Uterus (tissue), 4 donors: ENCODE measurements around the gene PPM1A. TPM values are rescaled to one million over a fixed set of nuclear protein-coding genes. Genes with fewer than 3 reads are reported as not detected.

Experiments
- DNase-seq, 2 donors: peaks; one replicate each; pipeline ENCODE4 v3.0.0-alpha.2; 2019 to 2020
- H3K27ac ChIP-seq, 2 donors: fragments of 200-600 bp; sonication (generic); 1 replicate in 1 of 2; 2 replicates in 1 of 2; pipeline ENCODE4 v1.5.1; 2016 to 2018
- H3K27me3 ChIP-seq, 2 donors: fragments of 200-600 bp; sonication (generic); one replicate each; pipeline ENCODE4 v1.5.1; 2018 to 2019; ENCODE audit warnings: control low read depth in 1 of 2
- H3K36me3 ChIP-seq, 2 donors: fragments of 200-600 bp; sonication (generic); one replicate each; pipeline ENCODE4 v1.5.1; 2019; ENCODE audit warnings: control low read depth in 1 of 2
- H3K4me1 ChIP-seq, 2 donors: fragments of 200-600 bp; sonication (generic); one replicate each; pipeline ENCODE4 v1.5.1; 2018 to 2019; ENCODE audit warnings: control low read depth in 1 of 2
- H3K4me3 ChIP-seq, 2 donors: fragments of 200-600 bp; sonication (generic); 1 replicate in 1 of 2; 2 replicates in 1 of 2; pipeline ENCODE4 v1.5.1; 2018 to 2019; ENCODE audit warnings: mild to moderate bottlenecking in 1 of 2
- H3K9me3 ChIP-seq, 2 donors: fragments of 200-600 bp; sonication (generic); one replicate each; pipeline ENCODE4 v1.5.1; 2019; ENCODE audit warnings: control low read depth in 1 of 2
- POLR2A ChIP-seq, 2 donors: fragments of 450-650 bp; IDR thresholded peaks; one replicate each; pipeline ENCODE4 v1.6.1; 2016; ENCODE audit warnings: antibody characterized with exemption in 2 of 2, mild to moderate bottlenecking in 1 of 2, moderate library complexity in 1 of 2
- intact Hi-C: fragments of 100-400 bp; cut with DNase I; formaldehyde crosslinking; loops from one replicate; pipeline ENCODE4 v1.15.1; 2023; ENCODE audit warnings: low total_unique reads
- total RNA-seq, 4 donors: library from RNA; depleted of rRNA in 3 of 4; stranded (reverse); fragments of >200 nt in 3 of 4; gene quantifications; one replicate each; pipeline versions ENCODE4 v1.1.0 to v1.2.4, GENCODE V29; 2014 to 2023
- TF ChIP-seq, protein P1 (sequence below), 4 experiments: fragments of 200-600 bp in 2 of 4; fragments of 450-650 bp in 2 of 4; sonication (generic) in 2 of 4; IDR thresholded peaks; one replicate each; pipeline ENCODE4 v1.5.1; 2016 to 2019; ENCODE audit warnings: antibody characterized with exemption in 4 of 4, mild to moderate bottlenecking in 2 of 4, moderate library complexity in 1 of 4
- donor health status: DM: yes; HTN: yes; CAD: no.

The PPM1A gene
- total RNA-seq, 4 donors from 2014 or later: 32.0 to 77.1 (median 52.8) TPM

GRCh38 chr14:60214003-60214402 is 35.0 kb upstream of the PPM1A start:
- Histone ChIP-seq H3K27me3 (no peaks in the 10 kb centered on the region), H3K36me3 (no peaks in the 10 kb centered on the region), H3K9me3 (no peaks in the 10 kb centered on the region), H3K4me1 (peaks cover 0 to 4% of the 10 kb centered on the region in 2 donors), H3K27ac (peak overlapping the region in 1 of 2 donors; percentile 51), H3K4me3 (no peak overlapping the region)
- intact Hi-C loops: no loop called here
- TF ChIP-seq, protein P1, sequence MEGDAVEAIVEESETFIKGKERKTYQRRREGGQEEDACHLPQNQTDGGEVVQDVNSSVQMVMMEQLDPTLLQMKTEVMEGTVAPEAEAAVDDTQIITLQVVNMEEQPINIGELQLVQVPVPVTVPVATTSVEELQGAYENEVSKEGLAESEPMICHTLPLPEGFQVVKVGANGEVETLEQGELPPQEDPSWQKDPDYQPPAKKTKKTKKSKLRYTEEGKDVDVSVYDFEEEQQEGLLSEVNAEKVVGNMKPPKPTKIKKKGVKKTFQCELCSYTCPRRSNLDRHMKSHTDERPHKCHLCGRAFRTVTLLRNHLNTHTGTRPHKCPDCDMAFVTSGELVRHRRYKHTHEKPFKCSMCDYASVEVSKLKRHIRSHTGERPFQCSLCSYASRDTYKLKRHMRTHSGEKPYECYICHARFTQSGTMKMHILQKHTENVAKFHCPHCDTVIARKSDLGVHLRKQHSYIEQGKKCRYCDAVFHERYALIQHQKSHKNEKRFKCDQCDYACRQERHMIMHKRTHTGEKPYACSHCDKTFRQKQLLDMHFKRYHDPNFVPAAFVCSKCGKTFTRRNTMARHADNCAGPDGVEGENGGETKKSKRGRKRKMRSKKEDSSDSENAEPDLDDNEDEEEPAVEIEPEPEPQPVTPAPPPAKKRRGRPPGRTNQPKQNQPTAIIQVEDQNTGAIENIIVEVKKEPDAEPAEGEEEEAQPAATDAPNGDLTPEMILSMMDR (IDR thresholded peaks at IDR 0.05): no peak
- TF ChIP-seq POLR2A (IDR thresholded peaks at IDR 0.05): no peak
- no peak for DNase-seq

DNA sequence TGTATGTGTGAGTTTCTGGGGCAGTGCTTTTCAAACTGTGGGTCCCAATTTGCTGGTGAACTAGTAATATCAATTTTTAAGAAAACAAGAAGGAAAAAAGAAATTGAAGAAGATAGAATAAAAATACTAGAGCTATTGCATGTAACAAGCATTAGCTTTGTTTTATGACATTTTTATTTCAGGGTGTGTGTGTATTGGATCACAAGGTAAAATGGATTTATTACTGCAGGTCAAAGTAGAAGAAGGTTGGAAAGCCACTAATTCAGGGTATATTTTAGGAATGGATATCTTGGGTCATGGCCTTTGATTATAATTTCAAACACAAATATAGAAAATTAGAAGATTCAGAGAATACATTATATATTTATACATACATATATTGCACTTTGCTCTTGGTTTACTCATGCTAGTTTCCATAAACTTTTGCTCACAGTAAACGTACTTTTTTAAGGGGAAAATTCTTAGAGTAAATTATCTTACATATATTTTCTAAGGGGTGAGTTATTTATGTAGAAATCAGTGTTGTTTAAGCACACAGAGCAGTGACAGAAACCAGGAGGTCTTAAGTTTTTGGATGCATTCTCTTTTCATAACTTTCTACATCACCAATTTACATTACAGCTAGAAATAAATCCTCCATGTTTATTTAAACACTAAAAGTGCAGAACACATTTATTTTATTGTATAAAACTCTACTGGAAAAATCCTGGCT is 34.5 kb upstream of the PPM1A start:
- no peak for DNase-seq
- TF ChIP-seq POLR2A (IDR thresholded peaks at IDR 0.05): no peak
- TF ChIP-seq, protein P1 (IDR thresholded peaks at IDR 0.05): no peak
- Histone ChIP-seq H3K4me1 (peaks cover 0 to 4% of the 10 kb centered on the region in 2 donors), H3K9me3 (no peaks in the 10 kb centered on the region), H3K27me3 (no peaks in the 10 kb centered on the region), H3K4me3 (no peak overlapping the region), H3K27ac (peak overlapping the region; percentile 51 to 76), H3K36me3 (no peaks in the 10 kb centered on the region)
- intact Hi-C loops: no loop called here

DNA sequence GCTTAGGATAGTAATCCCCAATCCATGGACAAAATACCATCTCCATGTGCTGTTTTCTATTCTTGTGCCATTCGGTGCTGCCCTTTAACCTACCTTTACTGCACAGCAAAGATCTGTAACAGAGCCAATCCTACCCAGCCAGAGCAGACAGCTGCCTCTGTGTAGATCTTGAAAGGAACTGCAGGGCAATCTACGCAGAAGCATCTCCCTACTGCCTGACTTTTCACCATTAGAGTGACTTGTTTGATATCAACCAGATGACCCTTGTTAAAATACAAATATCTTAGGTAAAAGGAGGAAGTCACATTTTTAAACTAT is 33.9 kb upstream of the PPM1A start:
- no peaks in the 10 kb centered on the region for H3K36me3 ChIP-seq
- H3K27ac ChIP-seq: peak overlapping the region; percentile 51 to 76
- no peak for DNase-seq
- no peaks in the 10 kb centered on the region for H3K27me3 ChIP-seq
- no peak overlapping the region for H3K4me3 ChIP-seq
- no peak for TF ChIP-seq POLR2A (IDR thresholded peaks at IDR 0.05)
- TF ChIP-seq, protein P1 (IDR thresholded peaks at IDR 0.05): no peak
- H3K9me3 ChIP-seq: no peaks in the 10 kb centered on the region
- intact Hi-C loops: no loop called here
- H3K4me1 ChIP-seq: peaks cover 0 to 4% of the 10 kb centered on the region in 2 donors

GRCh38 chr14:60215520-60216420 is 33.3 kb upstream of the PPM1A start:
- H3K9me3 ChIP-seq: no peaks in the 10 kb centered on the region
- peak in 1 of 2 donors; percentile 38 for DNase-seq
- intact Hi-C loops: no loop called here
- no peak overlapping the region for H3K4me3 ChIP-seq
- H3K27ac ChIP-seq: peak overlapping the region; percentile 51 to 76
- H3K27me3 ChIP-seq: no peaks in the 10 kb centered on the region
- TF ChIP-seq POLR2A (IDR thresholded peaks at IDR 0.05): no peak
- TF ChIP-seq, protein P1 (IDR thresholded peaks at IDR 0.05): no peak
- no peaks in the 10 kb centered on the region for H3K36me3 ChIP-seq
- H3K4me1 ChIP-seq: peaks cover 0 to 4% of the 10 kb centered on the region in 2 donors

GRCh38 chr14:60217713-60218112 is 31.3 kb upstream of the PPM1A start:
- Histone ChIP-seq H3K27me3 (no peaks in the 10 kb centered on the region), H3K4me3 (no peak overlapping the region), H3K9me3 (no peaks in the 10 kb centered on the region), H3K36me3 (no peaks in the 10 kb centered on the region), H3K4me1 (peaks cover 0 to 4% of the 10 kb centered on the region in 2 donors), H3K27ac (peak overlapping the region; percentile 51 to 76)
- DNase-seq: no peak
- intact Hi-C loops: no loop called here
- no peak for TF ChIP-seq POLR2A (IDR thresholded peaks at IDR 0.05)
- TF ChIP-seq, protein P1 (IDR thresholded peaks at IDR 0.05): no peak
